Large intestine (tissue), 3 donors: ENCODE results near the gene ABCG1. TPM values are rescaled to one million over a fixed set of nuclear protein-coding genes. Genes with fewer than 3 reads are reported as not detected.

Experiments
- DNase-seq, 2 donors: peaks; one replicate each; pipeline versions ENCODE4 v3.0.0 to v3.0.0-alpha.2; 2013
- H3K27ac ChIP-seq: one replicate; pipeline ENCODE4 v1.5.1; 2013; ENCODE audit warnings: low read length
- H3K27me3 ChIP-seq: 2 replicates; pipeline ENCODE4 v1.6.1; 2013; ENCODE audit warnings: low read length; ENCODE audit not compliant: control insufficient read depth, insufficient read depth
- H3K36me3 ChIP-seq: 2 replicates; pipeline ENCODE4 v1.6.1; 2013; ENCODE audit warnings: low read length; ENCODE audit not compliant: control insufficient read depth, insufficient read depth
- H3K4me1 ChIP-seq: one replicate; pipeline ENCODE4 v1.6.1; 2013; ENCODE audit warnings: low read length; ENCODE audit not compliant: control insufficient read depth, insufficient read depth
- H3K4me3 ChIP-seq: one replicate; pipeline ENCODE4 v1.5.1; 2013; ENCODE audit warnings: low read length
- H3K9me3 ChIP-seq: one replicate; pipeline ENCODE4 v1.6.1; 2013; ENCODE audit warnings: mild to moderate bottlenecking, low read depth, low read length, moderate library complexity; ENCODE audit not compliant: control insufficient read depth
- WGBS: methylation state at CpG from one replicate; pipeline ENCODE4 v1.1.5; 2013; ENCODE audit warnings: low lambda C conversion rate; ENCODE audit not compliant: insufficient coverage; 5-methylcytosine and 5-hydroxymethylcytosine counted together
- polyA plus RNA-seq: library from polyadenylated mRNA; unstranded; fragments of 120-200 nt; gene quantifications from one replicate; pipeline ENCODE4 v1.2.1, GENCODE V29; 2013

The ABCG1 gene
- polyA plus RNA-seq, 1 donor: 6.4 TPM

- no peak for DNase-seq
Measured at GRCh38 chr21:42214921-42215320, 4.0 kb upstream of the ABCG1 start.

DNA sequence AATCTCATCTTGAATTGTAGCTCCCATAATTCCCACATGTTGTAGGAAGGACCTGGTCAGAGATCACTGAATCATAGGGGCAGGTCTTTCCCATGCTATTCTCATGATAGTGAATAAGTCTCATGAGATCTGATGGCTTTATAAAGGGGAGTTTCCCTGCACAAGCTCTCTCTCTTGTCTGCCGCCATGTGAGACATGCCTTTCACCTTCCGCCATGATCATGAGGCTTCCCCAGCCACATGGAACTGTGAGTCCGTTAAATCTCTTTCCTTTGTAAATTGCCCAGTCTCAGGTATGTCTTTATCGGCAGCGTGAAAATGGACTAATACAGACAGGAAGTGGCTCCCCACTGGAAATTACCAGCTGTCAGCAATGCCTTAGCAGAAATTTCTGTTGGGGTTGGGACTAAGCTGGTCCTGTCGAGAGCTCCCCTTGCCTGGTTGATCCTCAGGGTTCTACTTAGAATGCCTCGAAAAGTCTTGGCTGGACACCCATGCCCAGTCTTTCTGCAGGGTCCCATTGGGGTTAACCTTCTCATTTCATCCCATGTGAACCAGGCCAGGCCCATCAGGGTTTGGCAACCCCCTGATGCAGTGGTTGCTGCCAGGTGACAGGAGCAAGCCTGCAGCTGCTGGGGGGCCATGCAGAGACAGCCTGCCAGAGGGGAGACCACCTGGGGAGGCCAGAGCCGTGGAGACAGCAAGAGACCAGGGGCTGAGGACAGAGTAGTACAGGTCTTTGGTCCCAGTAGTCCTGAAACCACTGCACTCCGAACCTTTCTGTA is 2.8 kb upstream of the ABCG1 start:
- peaks cover 27% of the 10 kb centered on the region for H3K27me3 ChIP-seq
- H3K9me3 ChIP-seq: peaks cover 12% of the 10 kb centered on the region
- no peak overlapping the region for H3K4me3 ChIP-seq
- WGBS: no CpG with 5 or more reads among the region's 9 CpGs
- peaks cover 15% of the 10 kb centered on the region for H3K4me1 ChIP-seq
- no peaks in the 10 kb centered on the region for H3K36me3 ChIP-seq
- H3K27ac ChIP-seq: no peak overlapping the region
- DNase-seq: no peak

More at GRCh38 chr21:42214921-42215320, 4.0 kb upstream of the ABCG1 start:
- H3K4me3 ChIP-seq: no peak overlapping the region
- no peak overlapping the region for H3K27ac ChIP-seq
- H3K36me3 ChIP-seq: no peaks in the 10 kb centered on the region
- peaks cover 10% of the 10 kb centered on the region for H3K4me1 ChIP-seq
- H3K27me3 ChIP-seq: peaks cover 25% of the 10 kb centered on the region
- peaks cover 12% of the 10 kb centered on the region for H3K9me3 ChIP-seq
- no CpG with 5 or more reads among the region's 5 CpGs for WGBS

- peaks cover 27% of the 10 kb centered on the region for H3K27me3 ChIP-seq
- no peaks in the 10 kb centered on the region for H3K36me3 ChIP-seq
- H3K9me3 ChIP-seq: peaks cover 12% of the 10 kb centered on the region
- no peak overlapping the region for H3K27ac ChIP-seq
- H3K4me3 ChIP-seq: no peak overlapping the region
- peaks cover 15% of the 10 kb centered on the region for H3K4me1 ChIP-seq
- DNase-seq: no peak
- WGBS: 100% methylated on average over 3 of the region's 17 CpGs
Measured at GRCh38 chr21:42216726-42217572, 2.0 kb upstream of the ABCG1 start.

DNA sequence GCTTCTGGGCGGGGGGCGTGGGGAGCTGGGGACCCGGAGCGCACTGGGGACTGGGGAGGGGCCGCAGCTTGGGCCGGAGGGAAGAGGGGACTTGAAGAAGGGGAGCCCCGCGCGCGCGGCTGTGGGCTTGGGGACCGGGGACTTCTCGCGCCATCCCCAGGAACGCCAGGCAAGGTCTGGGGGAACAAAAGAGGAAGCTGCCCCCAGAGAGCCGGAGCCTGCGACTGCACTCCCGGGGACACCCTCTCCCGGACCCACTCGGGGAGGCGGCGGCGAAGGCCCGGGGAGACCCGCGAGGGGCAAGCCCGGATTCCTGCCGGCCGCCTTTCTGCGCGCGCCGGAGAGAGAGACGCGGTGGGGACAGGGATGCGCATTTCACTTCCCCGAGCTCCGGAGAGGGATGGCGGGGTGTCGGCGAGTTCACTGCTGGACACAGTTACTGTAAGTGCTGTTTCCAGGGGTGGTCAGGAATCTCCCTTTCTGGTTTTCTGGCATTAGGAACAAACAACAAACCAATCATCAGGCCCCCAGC is 732 bp downstream of the ABCG1 start:
- peaks cover 27% of the 10 kb centered on the region for H3K27me3 ChIP-seq
- H3K4me1 ChIP-seq: peaks cover 13% of the 10 kb centered on the region
- peak overlapping the region; percentile 49 for H3K27ac ChIP-seq
- no CpG with 5 or more reads among the region's 41 CpGs for WGBS
- no peak for DNase-seq
- H3K36me3 ChIP-seq: no peaks in the 10 kb centered on the region
- peak overlapping the region; percentile 70 for H3K4me3 ChIP-seq
- peaks cover 9% of the 10 kb centered on the region for H3K9me3 ChIP-seq

GRCh38 chr21:42220138-42220701 is 1.3 kb downstream of the ABCG1 start:
- peak; percentile 93 to 94 for DNase-seq
- no CpG with 5 or more reads among the region's 26 CpGs for WGBS
- Histone ChIP-seq H3K4me3 (peak overlapping the region; percentile 70), H3K9me3 (peaks cover 9% of the 10 kb centered on the region), H3K4me1 (peaks cover 13% of the 10 kb centered on the region), H3K27ac (peak overlapping the region; percentile 49), H3K27me3 (peaks cover 27% of the 10 kb centered on the region), H3K36me3 (no peaks in the 10 kb centered on the region)

DNA sequence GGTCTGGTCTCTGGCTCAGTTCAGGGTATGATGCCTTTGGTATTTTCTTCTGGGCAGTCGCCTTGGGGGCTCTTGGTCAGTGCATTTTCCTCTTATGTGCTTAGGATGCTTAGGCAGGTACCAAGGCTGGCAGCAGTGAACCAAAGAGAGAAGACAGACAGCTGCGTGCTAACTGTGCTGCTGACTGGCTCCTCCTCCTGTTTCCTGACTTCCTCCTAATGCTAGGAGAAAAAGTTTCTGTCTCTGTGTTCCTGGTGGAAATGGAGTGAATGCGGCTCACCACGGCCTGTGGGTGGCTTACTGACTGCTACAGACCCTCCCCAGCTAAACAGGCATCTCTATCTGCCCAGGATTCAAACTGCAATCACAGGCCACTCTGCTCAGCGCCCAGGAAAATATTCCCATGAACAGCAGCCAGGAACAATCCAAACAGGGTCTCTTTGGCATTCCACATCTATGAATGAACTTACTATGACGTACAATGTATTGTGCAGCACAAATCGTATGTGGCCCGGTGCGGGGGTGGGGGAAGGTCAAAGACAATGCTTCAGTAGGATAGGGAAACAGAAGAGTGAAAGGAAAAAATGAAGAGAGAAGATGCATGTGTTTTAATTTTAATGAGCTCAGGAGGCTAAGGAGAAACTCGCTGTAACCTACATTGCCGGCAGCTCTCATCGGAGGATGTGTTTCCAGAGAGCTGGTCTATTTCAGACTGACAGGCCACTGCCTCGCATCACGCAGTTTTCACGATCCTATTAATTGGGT is 2.8 kb downstream of the ABCG1 start:
- Histone ChIP-seq H3K27me3 (peaks cover 25% of the 10 kb centered on the region), H3K4me3 (no peak overlapping the region), H3K27ac (peak overlapping the region; percentile 12), H3K4me1 (peaks cover 24% of the 10 kb centered on the region), H3K36me3 (no peaks in the 10 kb centered on the region), H3K9me3 (peaks cover 5% of the 10 kb centered on the region)
- no peak for DNase-seq
- WGBS: 80% methylated on average over 2 of the region's 15 CpGs

DNA sequence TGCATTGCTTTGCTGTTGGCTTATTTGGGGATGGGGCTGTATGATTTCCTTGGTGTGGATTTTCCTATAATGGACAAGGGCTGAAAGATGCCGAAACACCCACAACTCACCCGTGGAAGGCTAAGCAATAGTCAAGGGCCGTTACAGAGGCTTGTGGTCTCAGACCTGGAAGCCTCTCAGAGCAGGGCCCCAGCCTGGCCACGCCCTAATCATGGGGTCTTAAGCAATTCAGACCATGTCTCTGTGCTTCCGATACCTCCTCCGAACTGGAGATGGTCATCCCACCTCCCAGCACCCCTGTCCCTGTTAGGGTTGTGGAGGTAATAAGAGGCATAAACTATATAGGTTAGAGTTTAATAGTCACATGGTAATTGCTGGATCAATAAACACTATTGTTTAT is 3.4 kb downstream of the ABCG1 start:
- no peak for DNase-seq
- no CpG with 5 or more reads among the region's 6 CpGs for WGBS
- Histone ChIP-seq H3K9me3 (peaks cover 5% of the 10 kb centered on the region), H3K4me3 (no peak overlapping the region), H3K4me1 (peaks cover 30% of the 10 kb centered on the region), H3K27me3 (peaks cover 20% of the 10 kb centered on the region), H3K27ac (no peak overlapping the region), H3K36me3 (no peaks in the 10 kb centered on the region)

DNA sequence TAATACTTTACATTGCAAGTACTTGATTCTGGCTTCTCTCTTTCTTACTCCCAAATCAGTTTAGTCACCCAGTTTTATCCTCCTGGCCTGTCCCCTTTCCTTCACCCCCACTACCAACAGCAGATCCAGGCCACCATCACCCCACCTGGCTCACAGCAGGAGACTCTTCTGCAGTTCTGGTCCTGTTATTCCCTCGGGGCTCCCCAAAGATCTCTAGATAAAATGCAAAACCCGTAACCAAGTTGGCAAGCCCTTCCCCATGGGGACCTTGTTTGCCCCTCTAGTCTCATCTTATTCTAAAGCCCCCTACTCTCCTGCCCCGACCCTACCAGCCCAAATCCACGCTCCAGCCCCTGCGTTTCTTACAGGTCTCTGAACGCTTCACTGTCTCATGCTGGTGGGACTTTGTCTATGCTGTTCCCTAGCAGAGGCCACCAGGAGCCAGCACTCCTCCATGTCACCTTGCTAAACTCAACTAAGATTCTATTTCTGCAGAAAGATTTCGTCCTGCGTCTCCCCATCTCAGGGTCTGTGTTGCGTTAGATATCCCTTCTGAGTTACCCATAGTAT is 4.0 kb downstream of the ABCG1 start:
- DNase-seq: no peak
- H3K9me3 ChIP-seq: peaks cover 5% of the 10 kb centered on the region
- no peaks in the 10 kb centered on the region for H3K36me3 ChIP-seq
- H3K27ac ChIP-seq: no peak overlapping the region
- no peak overlapping the region for H3K4me3 ChIP-seq
- 100% methylated on average over 2 of the region's 9 CpGs for WGBS
- peaks cover 35% of the 10 kb centered on the region for H3K4me1 ChIP-seq
- peaks cover 19% of the 10 kb centered on the region for H3K27me3 ChIP-seq

DNA sequence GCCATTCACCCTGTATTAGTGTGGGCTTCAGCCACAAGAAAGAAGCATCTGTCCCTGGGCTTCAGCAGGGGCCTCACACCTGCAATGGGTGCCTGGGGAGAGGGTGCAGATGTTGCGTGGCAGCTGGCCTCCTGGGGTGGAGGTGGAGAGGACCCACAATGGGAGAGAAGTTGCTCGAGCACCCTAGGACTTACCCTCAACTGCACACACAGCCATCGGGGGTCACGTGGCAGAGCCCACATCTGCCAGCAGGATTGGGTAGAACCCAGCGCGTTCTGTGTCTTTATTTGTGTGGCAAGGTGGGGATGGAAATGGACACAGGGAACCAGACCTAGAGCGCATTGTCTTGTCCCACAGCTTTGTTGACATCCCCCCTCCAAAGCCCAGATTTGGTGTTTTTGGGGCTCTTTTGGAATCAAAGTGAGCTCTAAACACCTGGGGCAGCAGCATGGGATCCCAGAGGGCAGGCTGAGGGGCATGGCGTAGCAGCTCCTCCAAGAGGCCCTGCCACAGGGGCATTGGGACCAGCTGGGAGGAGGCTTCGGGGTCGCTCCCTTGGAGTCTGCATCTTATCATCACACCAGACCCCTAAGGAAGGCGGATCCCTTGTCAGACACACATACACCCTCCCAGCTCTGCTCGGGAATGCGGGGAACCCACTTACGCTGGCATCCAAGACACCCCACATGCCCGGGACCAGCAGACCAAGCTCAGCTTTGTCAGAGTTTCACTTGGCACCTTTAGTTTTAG is 5.1 kb downstream of the ABCG1 start:
- no peak for DNase-seq
- Histone ChIP-seq H3K36me3 (no peaks in the 10 kb centered on the region), H3K4me3 (no peak overlapping the region), H3K27me3 (peaks cover 10% of the 10 kb centered on the region), H3K9me3 (peaks cover 12% of the 10 kb centered on the region), H3K27ac (no peak overlapping the region), H3K4me1 (peaks cover 46% of the 10 kb centered on the region)
- no CpG with 5 or more reads among the region's 15 CpGs for WGBS
